HEK293T (cell line): ENCODE data around the gene CD300C.

ENCODE experiments used
- BHLHE40 ChIP-seq: fragments of 450-650 bp; IDR thresholded peaks from 2 replicates; pipeline ENCODE4 v1.6.1; 2016; ENCODE audit warnings: mild to moderate bottlenecking, moderate library complexity, borderline replicate concordance
- CTBP1 ChIP-seq: fragments of 450-650 bp; IDR thresholded peaks from 2 replicates; pipeline ENCODE4 v1.6.1; 2016; ENCODE audit warnings: borderline replicate concordance
- ELF4 ChIP-seq: fragments of 450-650 bp; IDR thresholded peaks from 2 replicates; pipeline ENCODE4 v1.6.1; 2017; ENCODE audit warnings: antibody characterized with exemption
- FOXA1 ChIP-seq: fragments of 450-650 bp; IDR thresholded peaks from 2 replicates; pipeline ENCODE4 v1.6.1; 2016; ENCODE audit warnings: mild to moderate bottlenecking
- FOXK2 ChIP-seq: fragments of 450-650 bp; IDR thresholded peaks from 2 replicates; pipeline ENCODE4 v1.6.1; 2016; ENCODE audit warnings: mild to moderate bottlenecking
- FOXM1 ChIP-seq: fragments of 450-650 bp; IDR thresholded peaks from 2 replicates; pipeline ENCODE4 v1.6.1; 2017; ENCODE audit warnings: mild to moderate bottlenecking, borderline replicate concordance
- HDGF ChIP-seq: fragments of 450-650 bp; IDR thresholded peaks from 2 replicates; pipeline ENCODE4 v1.6.1; 2017; ENCODE audit warnings: antibody characterized with exemption, borderline replicate concordance
- L3MBTL2 ChIP-seq: fragments of 450-650 bp; conservative IDR thresholded peaks from 2 replicates; pipeline ENCODE4 v1.6.1; 2016; ENCODE audit warnings: mild to moderate bottlenecking
- LEF1 ChIP-seq: fragments of 450-650 bp; IDR thresholded peaks from 2 replicates; pipeline ENCODE4 v1.6.1; 2017; ENCODE audit warnings: mild to moderate bottlenecking, borderline replicate concordance
- NFRKB ChIP-seq: fragments of 450-650 bp; IDR thresholded peaks from 2 replicates; pipeline ENCODE4 v1.6.1; 2016; ENCODE audit warnings: mild to moderate bottlenecking, moderate library complexity
- SP1 ChIP-seq: fragments of 450-650 bp; IDR thresholded peaks from 2 replicates; pipeline ENCODE4 v1.6.1; 2017
- SUZ12 ChIP-seq: fragments of 450-650 bp; IDR thresholded peaks from 2 replicates; pipeline ENCODE4 v1.6.1; 2016; ENCODE audit warnings: mild to moderate bottlenecking
- TARDBP ChIP-seq: fragments of 450-650 bp; IDR thresholded peaks from 2 replicates; pipeline ENCODE4 v1.6.1; 2016
- TF ChIP-seq, protein P1 (sequence below): fragments of 450-650 bp; IDR thresholded peaks from 2 replicates; pipeline ENCODE4 v1.6.1; 2016

DNA sequence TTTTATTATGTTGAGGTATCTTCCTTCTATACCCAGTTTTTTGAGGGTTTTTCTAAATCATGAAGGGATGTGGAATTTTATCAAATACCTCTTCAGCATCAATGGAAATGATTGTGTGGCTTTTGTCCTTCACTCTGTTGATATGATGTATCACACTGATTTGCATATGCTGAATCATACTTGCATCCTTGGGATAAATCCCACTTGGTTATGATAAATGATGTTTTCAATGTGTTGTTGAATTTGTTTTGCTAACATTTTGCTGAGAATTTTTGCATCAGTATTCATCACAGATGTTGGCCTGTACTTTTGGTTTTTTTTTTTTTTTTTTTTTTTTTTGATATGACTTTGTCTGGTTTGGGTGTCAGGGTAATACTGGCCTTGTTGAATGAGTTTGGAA lies 37.8 kb downstream of the CD300C start:
- TF ChIP-seq, protein P1, sequence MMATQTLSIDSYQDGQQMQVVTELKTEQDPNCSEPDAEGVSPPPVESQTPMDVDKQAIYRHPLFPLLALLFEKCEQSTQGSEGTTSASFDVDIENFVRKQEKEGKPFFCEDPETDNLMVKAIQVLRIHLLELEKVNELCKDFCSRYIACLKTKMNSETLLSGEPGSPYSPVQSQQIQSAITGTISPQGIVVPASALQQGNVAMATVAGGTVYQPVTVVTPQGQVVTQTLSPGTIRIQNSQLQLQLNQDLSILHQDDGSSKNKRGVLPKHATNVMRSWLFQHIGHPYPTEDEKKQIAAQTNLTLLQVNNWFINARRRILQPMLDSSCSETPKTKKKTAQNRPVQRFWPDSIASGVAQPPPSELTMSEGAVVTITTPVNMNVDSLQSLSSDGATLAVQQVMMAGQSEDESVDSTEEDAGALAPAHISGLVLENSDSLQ: no peak
- TF ChIP-seq SUZ12: no peak
- no peak for TF ChIP-seq L3MBTL2
- TF ChIP-seq NFRKB: no peak
- no peak for TF ChIP-seq BHLHE40
- no peak for TF ChIP-seq FOXA1
- no peak for TF ChIP-seq SP1
- no peak for TF ChIP-seq ELF4
- no peak for TF ChIP-seq HDGF
- TF ChIP-seq FOXK2: no peak
- TF ChIP-seq LEF1: no peak
- no peak for TF ChIP-seq FOXM1
- TF ChIP-seq CTBP1: no peak
- TF ChIP-seq TARDBP: no peak
